ENCODE data around the gene BTK. TPM values are rescaled to one million over a fixed set of nuclear protein-coding genes. Genes with fewer than 3 reads are reported as not detected.

The BTK gene
- total and polyA plus RNA-seq, 9 of the 15 experiments (the other 6 are each of a cell fraction or from before 2014, with no cell fraction given): 14.9 to 93.4 (median 65.2) TPM

GRCh38 chrX:101408532-101408841 is 22.5 kb upstream of the BTK start:
- 0% methylated on average over 8 of the region's 8 CpGs for WGBS (ENCODE audit: insufficient coverage, low coverage, missing lambda C conversion rate)
- ATAC-seq: peak; percentile 65
- intact Hi-C loops (cut with micrococcal nuclease): loop anchor here (2.0 to 5.0 kb wide), 3 partner anchors 18 to 148 kb away; partner anchors contain the start of genes RPL36A and TIMM8A

More at GRCh38 chrX:101408532-101408841, 22.5 kb upstream of the BTK start:
- peaks cover 72% of the 10 kb centered on the region for H3K79me2 ChIP-seq (ENCODE audit: control insufficient read depth, insufficient read depth, low read length)
- no peaks in the 10 kb centered on the region for H3K9me1 ChIP-seq (ENCODE audit: control insufficient read depth, insufficient read depth, low read length)
- peak overlapping the region; percentile 90 for H2AFZ ChIP-seq (ENCODE audit: low read depth, low read length)
- no peaks in the 10 kb centered on the region for H3K27me3 ChIP-seq (ENCODE audit: control insufficient read depth in 2 of 2, insufficient read depth in 2 of 2, low read length in 2 of 2)
- POLR2A ChIA-PET: interaction anchor here (1.0 kb wide), 1 partner anchor 10 kb away, joined by 6 read pairs; no protein-coding TSS in a partner anchor
- H3K4me1 ChIP-seq (replicated peaks in 1 of 2; ENCODE audit: control insufficient read depth in 2 of 2, insufficient read depth in 2 of 2, low read length in 2 of 2): no peaks in the 10 kb centered on the region; a peak in 1 of 5 replicates
- H3K27ac ChIP-seq (ENCODE audit: extremely low read depth, low read depth, low read length): peak overlapping the region; percentile 97
- H3K36me3 ChIP-seq (ENCODE audit: control insufficient read depth, insufficient read depth, low read length): peaks cover 28% of the 10 kb centered on the region; the same call in 2 of the 3 replicates
- peak overlapping the region; percentile 92 to 98 for H3K9ac ChIP-seq (ENCODE audit: insufficient read depth in 1 of 2, low read depth in 2 of 2, low read length in 2 of 2)
- H3K4me3 ChIP-seq: peak overlapping the region; percentile 71
- peak overlapping the region; percentile 85; the same call in 1 of the 2 replicates for H3K4me2 ChIP-seq (ENCODE audit: insufficient read depth, low read length)
- in situ Hi-C loops (cut with MboI): no loop called here
- no peaks in the 10 kb centered on the region for H3K9me3 ChIP-seq (replicated peaks; ENCODE audit: control insufficient read depth, insufficient read depth, low read depth, low read length)
- TF ChIP-seq SUPT5H (IDR thresholded peaks at IDR 0.05): peak; percentile 19; the same call in 1 of the 2 replicates
- TF ChIP-seq MAZ (CRISPR knock-in tag; conservative IDR thresholded peaks at IDR 0.05 in 1 of 2, IDR thresholded peaks at IDR 0.05 in 1 of 2): 0 out of 4 replicates have a peak, but pooled peaks of 1 of the 2 experiments have one; percentile 15
- TF ChIP-seq ZFP1 (CRISPR knock-in tag; IDR thresholded peaks at IDR 0.05): no peak
- peak; percentile 12; the same call in 1 of the 2 replicates for TF ChIP-seq PHF8 (IDR thresholded peaks at IDR 0.05; ENCODE audit: borderline replicate concordance, low read length)
- TF ChIP-seq CTCF (IDR thresholded peaks at IDR 0.05 in 2 of 3, conservative IDR thresholded peaks at IDR 0.05 in 1 of 3; ENCODE audit: insufficient read depth in 2 of 3, low read depth in 1 of 3, low read length in 3 of 3): 0 out of 6 replicates have a peak, but pooled peaks of 1 of the 3 experiments have one; percentile 17
- peak; percentile 63 for TF ChIP-seq POLR2A (conservative IDR thresholded peaks at IDR 0.05)
- no peak for TF ChIP-seq SMARCC2 (IDR thresholded peaks at IDR 0.05; ENCODE audit: low read depth)
- 0 out of 4 replicates have a peak, but pooled peaks of 1 of the 2 experiments have one; percentile 6 for TF ChIP-seq MLLT1 (IDR thresholded peaks at IDR 0.05)
- TF ChIP-seq ZFX (CRISPR knock-in tag; IDR thresholded peaks at IDR 0.05): peak; percentile 51; the same call in 1 of the 2 replicates
- TF ChIP-seq GTF2E2 (tag; IDR thresholded peaks at IDR 0.05): peak; percentile 78; the same call in 1 of the 2 replicates
- no peak for TF ChIP-seq ZNF263 (CRISPR knock-in tag; IDR thresholded peaks at IDR 0.05; ENCODE audit: borderline replicate concordance)
- 0 out of 2 replicates have a peak, but pooled peaks have one; percentile 0 for TF ChIP-seq EP400 (IDR thresholded peaks at IDR 0.05)
- TF ChIP-seq CXXC5 (CRISPR knock-in tag; IDR thresholded peaks at IDR 0.05): no peak
- TF ChIP-seq NR4A1 (CRISPR knock-in tag; IDR thresholded peaks at IDR 0.05): no peak
- no peak for TF ChIP-seq NR4A1 (tag; IDR thresholded peaks at IDR 0.05)
- 0 out of 2 replicates have a peak, but pooled peaks have one; percentile 10 for TF ChIP-seq CBX1 (IDR thresholded peaks at IDR 0.05; ENCODE audit: low read depth)
- 0 out of 2 replicates have a peak, but pooled peaks have one; percentile 63 for TF ChIP-seq NFRKB (IDR thresholded peaks at IDR 0.05; ENCODE audit: low read depth)
- BruUV-seq (replicated peaks): TSS peak; percentile 61
- FAIRE-seq (no peak), DNase-seq (ENCODE audit: extremely low read depth in 1 of 4, low spot score in 3 of 4) (peak in 1 of 4 experiments; percentile 18)
- CTCF ChIA-PET (ENCODE audit: low intra/inter-chr PET ratio): no interaction called here
- H4K20me1 ChIP-seq (replicated peaks; ENCODE audit: control insufficient read depth, insufficient read depth, low read length): no peaks in the 10 kb centered on the region
